Activated CD8-positive, alpha-beta memory T cell treated with anti-CD3 and anti-CD28 coated beads, Interleukin-2, amount 50 U/mL, for 24 hours (primary cell): ENCODE measurements around the gene GNAQ.

Experiments
- DNase-seq: peaks from one replicate; pipeline ENCODE4 v3.0.0-alpha.2; 2020; ENCODE audit errors: extremely low read depth

GNAQ gene

DNA sequence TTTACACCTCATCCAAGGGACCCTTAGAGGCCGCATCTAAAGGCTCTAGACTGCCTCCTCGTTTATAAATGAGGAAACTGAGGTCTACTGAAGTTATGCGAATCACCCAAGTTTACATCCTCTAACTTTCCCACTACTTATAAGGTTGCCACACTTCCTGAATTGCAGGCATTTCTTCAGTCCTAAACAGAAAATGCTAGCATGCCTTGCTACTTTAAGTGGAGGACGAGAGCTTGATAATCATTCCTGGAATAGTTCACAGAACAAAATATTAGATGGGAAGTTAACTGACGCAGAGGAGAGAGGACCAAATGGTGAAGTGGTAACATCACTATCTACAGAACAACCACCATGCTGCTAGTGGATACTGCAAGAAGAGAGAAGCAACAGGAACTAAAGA is 85.8 kb downstream of the GNAQ start:
- DNase-seq = no peak

- DNase-seq = no peak
Observed at GRCh38 chr9:77944556-77945243, 86.9 kb downstream of the GNAQ start.

- DNase-seq = no peak
Observed at GRCh38 chr9:77943057-77943456, 88.6 kb downstream of the GNAQ start.

DNA sequence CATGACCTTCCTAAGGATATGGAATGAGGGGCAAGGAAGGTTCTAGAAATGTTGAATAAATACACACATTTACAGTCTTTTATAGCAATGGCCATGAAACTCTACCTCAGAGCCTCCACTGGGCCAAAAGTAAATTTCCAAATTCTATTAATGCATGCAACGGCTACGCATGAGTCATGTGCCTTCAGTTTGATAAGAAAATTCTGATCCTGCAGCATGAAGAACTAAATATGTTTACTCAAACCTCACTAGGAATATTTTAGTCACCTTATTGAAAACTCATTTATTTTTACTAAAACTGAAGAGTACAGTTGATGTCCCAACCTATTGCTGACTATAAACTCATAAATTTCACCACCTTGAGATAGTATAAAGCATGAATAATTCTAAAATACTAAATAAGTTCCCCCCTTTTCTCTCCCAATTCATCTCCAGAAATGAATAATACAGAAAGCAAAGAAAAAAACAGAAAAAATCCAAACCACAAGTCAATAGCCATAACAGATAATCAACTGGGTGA is 92.4 kb downstream of the GNAQ start:
- no peak for DNase-seq

DNA sequence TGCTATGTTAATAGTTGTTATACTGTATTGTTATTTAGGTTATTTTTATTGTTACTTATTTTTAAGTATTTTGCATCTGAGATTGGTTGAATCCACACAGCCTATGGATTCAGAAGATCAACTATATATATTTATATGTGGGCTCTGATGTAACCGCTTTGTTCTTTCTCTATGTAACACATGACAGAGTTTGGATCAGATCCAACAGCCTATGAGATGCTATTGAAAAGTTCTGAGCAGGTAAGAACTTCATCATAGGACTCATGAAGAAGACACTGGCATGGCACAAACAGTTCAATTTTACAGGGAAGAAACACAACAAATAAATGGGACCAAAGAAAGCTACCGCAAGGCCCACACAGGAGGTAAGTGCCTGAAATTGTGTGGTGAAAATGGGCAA is 93.4 kb downstream of the GNAQ start:
- no peak for DNase-seq

- no peak for DNase-seq
Observed at GRCh38 chr9:77935974-77936373, 95.6 kb downstream of the GNAQ start.

- no peak for DNase-seq
Observed at GRCh38 chr9:77935211-77935610, 96.4 kb downstream of the GNAQ start.

GRCh38 chr9:77933976-77934375 is 97.6 kb downstream of the GNAQ start:
- DNase-seq = no peak

DNA sequence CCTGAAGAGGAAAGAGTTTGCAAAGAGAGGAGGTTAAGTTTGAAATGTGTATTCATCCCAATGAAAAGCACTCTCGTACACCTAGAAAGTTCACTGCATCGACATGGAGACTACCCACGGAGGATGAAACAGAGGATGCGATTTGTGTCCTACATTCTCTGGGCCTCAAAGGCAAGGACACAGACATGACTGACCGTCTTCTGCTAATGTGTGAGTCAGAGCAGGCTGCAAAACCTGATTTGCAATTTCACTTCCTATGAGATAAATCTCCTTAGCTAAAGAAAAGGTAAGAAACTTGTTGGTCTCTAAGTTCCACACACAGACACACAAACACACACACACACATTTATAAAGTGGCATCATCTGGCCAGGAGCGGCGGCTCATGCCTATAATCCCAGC is 98.6 kb downstream of the GNAQ start:
- DNase-seq = no peak

GRCh38 chr9:77929942-77930341 is 101.7 kb downstream of the GNAQ start:
- no peak for DNase-seq

GRCh38 chr9:77927265-77927664 is 104.3 kb downstream of the GNAQ start:
- DNase-seq = no peak

GRCh38 chr9:77926371-77926878 is 105.2 kb downstream of the GNAQ start:
- no peak for DNase-seq

DNA sequence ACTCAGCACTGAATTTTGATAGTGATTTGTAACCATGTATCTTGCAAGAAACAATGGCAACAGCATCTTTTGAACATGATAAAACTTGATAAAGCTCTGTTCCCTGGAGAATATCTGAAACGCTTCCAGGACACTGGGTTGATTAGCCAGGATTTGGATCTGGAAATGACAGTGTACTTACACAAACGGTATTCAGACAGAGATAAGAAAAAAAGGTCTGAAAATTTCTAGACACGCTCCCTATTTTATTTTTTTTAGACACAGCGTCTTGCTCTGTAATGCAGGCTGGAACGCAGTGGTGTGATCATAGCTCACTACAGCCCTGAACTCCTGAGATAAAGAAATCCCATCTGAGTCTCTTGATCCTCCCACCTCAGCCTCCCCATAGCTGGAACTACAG is 109.0 kb downstream of the GNAQ start:
- no peak for DNase-seq

- DNase-seq = no peak
Observed at GRCh38 chr9:77917800-77918199, 113.8 kb downstream of the GNAQ start.

DNA sequence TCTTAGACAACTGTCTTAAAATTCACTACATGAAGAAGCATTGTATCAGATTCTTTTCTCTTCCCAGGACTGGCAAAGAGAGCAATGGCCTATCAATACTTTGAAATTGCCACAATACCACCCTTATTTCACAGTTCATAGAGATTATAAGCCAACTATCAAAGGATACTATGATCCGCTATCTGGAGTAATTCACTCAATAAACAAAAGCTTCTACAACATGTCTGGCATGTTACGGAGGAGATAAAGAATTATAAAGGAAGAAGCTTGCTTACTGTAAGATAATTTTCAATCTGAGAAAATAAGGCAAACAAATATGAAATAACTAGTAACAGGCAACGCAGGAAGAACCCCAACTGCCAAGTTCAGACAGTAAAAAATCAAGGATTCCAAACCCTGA is 114.8 kb downstream of the GNAQ start:
- no peak for DNase-seq

DNA sequence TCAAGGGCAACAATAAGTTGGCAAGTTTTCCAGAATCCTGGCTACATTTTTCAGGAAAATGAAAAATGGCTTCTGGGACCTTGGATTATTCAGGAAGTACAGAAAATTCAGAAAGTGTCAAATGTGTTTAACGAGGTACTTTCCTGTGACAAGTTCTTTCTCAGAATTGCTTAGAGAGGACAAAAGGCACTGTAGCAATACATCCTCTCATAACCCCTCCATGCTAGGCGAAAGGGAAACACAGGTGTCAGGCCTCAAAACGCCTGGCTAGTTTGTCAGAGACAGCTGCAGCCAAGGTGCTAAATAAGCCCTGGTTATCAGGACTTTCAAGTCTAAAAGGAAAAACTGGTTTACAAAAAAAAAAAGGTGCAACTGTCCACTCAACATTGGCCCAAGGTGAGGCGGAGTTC is 115.2 kb downstream of the GNAQ start:
- DNase-seq = no peak

DNA sequence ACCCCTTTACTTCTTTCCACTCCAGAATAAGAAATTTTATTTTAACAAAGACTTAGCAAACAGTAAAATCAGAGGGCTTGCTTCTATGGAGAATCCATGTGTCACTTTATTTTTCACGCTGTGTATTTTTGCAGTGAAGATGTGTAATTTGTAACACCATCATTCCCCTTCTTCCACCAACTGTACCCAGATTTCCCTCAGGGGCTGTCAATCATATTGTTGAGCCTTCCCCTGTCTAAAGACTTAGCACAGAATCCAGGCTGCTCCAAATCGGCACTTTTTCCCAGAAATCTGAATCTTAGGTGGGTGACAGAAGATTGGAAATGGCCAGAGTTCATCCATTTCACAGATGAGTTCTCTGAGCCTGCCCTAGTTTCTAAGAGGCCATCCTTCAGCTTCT is 115.9 kb downstream of the GNAQ start:
- DNase-seq = no peak

- no peak for DNase-seq
Observed at GRCh38 chr9:77912895-77913693, 118.5 kb downstream of the GNAQ start.

DNA sequence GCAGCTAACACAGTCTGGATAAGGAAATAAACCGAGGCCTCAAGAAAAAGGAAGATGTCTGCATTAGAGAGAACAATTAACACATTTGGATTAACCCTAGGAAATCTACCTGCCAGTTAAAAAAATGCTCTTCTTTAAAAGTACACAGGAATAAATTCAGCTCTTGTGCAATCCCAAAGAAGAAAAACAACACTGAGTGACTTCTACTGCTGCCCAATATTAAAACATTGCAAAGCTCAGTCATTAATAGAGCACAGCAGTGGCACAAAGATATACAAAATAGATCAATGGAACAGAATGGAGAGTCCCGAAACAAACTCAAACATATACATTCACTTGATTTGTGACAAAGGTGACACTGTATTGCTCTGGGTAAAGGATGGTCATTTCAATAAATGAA is 119.7 kb downstream of the GNAQ start:
- no peak for DNase-seq

- DNase-seq = no peak
Observed at GRCh38 chr9:77910194-77910621, 121.4 kb downstream of the GNAQ start.

GRCh38 chr9:77909306-77909705 is 122.3 kb downstream of the GNAQ start:
- DNase-seq = no peak

DNA sequence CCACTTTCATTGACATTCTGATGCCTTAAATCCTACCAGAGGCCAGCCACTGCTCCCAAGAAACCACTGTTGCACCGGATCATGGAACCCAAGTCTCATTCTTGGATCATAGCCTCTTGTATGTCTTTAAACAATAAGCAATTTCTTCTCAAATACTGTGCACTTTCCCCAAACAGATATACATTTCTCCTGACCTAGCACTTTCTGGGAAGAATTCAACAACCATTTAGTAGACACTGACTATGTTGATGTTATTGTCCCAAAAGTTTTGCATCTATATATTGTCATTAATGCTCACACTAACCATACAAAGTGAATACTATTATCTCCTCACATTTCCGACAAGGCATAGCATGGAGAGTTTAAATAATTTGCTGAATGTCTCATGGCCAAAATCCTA is 123.3 kb downstream of the GNAQ start:
- DNase-seq = no peak

GRCh38 chr9:77907585-77907984 is 124.0 kb downstream of the GNAQ start:
- no peak for DNase-seq
